Heart right ventricle (tissue), 16 donors: Measurements from ENCODE around the gene THBD. TPM values are rescaled to one million over a fixed set of nuclear protein-coding genes. Genes with fewer than 3 reads are reported as not detected.

Experiments
- ATAC-seq, 8 donors: fragments of 200-7000 bp; cut with Tn5 transposase; one replicate each; pipeline ENCODE4 v1.9.1; 2020; ENCODE audit warnings: mild to moderate bottlenecking in 8 of 8, moderate library complexity in 8 of 8, moderate number of reproducible peaks in 1 of 8
- DNase-seq, 2 donors: peaks; one replicate each; pipeline ENCODE4 v3.0.0-alpha.2; 2020
- H3K27ac ChIP-seq, 10 donors: fragments of 200-600 bp; sonication (generic) in 2 of 10; one replicate each; pipeline versions ENCODE4 v1.5.0 to v1.8.0; 2020 to 2022; ENCODE audit warnings: mild to moderate bottlenecking in 3 of 10
- H3K27me3 ChIP-seq, 7 donors: fragments of 200-600 bp; one replicate each; pipeline ENCODE4 v1.8.0; 2021 to 2022; ENCODE audit warnings: mild to moderate bottlenecking in 2 of 7
- H3K36me3 ChIP-seq, 9 donors: fragments of 200-600 bp; sonication (generic) in 1 of 9; one replicate each; pipeline versions ENCODE4 v1.5.0 to v1.8.0; 2020 to 2022; ENCODE audit warnings: mild to moderate bottlenecking in 2 of 9
- H3K4me1 ChIP-seq, 9 donors: fragments of 200-600 bp; sonication (generic) in 1 of 9; one replicate each; pipeline versions ENCODE4 v1.5.0 to v1.8.0; 2020 to 2022; ENCODE audit warnings: mild to moderate bottlenecking in 4 of 9
- H3K4me3 ChIP-seq, 10 donors: fragments of 200-600 bp; sonication (generic) in 2 of 10; one replicate each; pipeline versions ENCODE4 v1.5.0 to v1.8.0; 2020 to 2022; ENCODE audit warnings: mild to moderate bottlenecking in 7 of 10, moderate library complexity in 2 of 10
- H3K9me3 ChIP-seq, 11 donors: fragments of 200-600 bp in 10 of 11; sonication (generic) in 2 of 11; one replicate each; pipeline versions ENCODE4 v1.5.0 to v1.8.0; 2013 to 2022; ENCODE audit warnings: mild to moderate bottlenecking in 2 of 11, control low read depth in 1 of 11, moderate library complexity in 1 of 11
- CTCF ChIP-seq, 9 donors: fragments of 200-600 bp; sonication (generic) in 2 of 9; IDR thresholded peaks; one replicate each; pipeline versions ENCODE4 v1.5.0 to v1.8.0; 2021 to 2022; ENCODE audit warnings: antibody characterized with exemption in 9 of 9, mild to moderate bottlenecking in 5 of 9, moderate library complexity in 1 of 9
- WGBS, 2 donors: extraction: QIAGEN DNeasy Blood & Tissue Kit; methylation state at CpG; one replicate each; pipeline ENCODE4 v1.1.7; 2013; ENCODE audit warnings: inconsistent platforms in 1 of 2; 5-methylcytosine and 5-hydroxymethylcytosine counted together
- intact Hi-C, 10 donors: fragments of 100-400 bp; cut with DNase I; formaldehyde crosslinking; loops; one replicate each; pipeline versions ENCODE4 v1.11.1 to v1.14.2; 2022
- polyA plus RNA-seq, 2 donors: library from polyadenylated mRNA; stranded (reverse); fragments of 200-250 nt; gene quantifications; one replicate each; pipeline ENCODE4 v1.2.3, GENCODE V29; 2013
- total RNA-seq, 10 donors: library from RNA; stranded (reverse); fragmentation: NEBNext Ultra II Directional in 3 of 10; extraction: Animal tissue kit (Norgen Biotek cat#: 25700) in 3 of 10; gene quantifications; one replicate each; pipeline versions ENCODE4 v1.2.1 to v1.2.4, GENCODE V29; 2021 to 2023
- donor health status: Arrhythmogenic right ventricular cardiomyopathy.
- donor health status: ischemic (EF 13 %, LVEDD 7.1; RV severe dilation, severe dysfunction).
- donor health status: healthy with polysubstance abuse.
- donor health status: DM: no; HTN: yes; CAD: no.
- donor health status: DM: no; HTN: no; CAD: no.
- donor health status: ischemic (EF 25% LVEDD 6.9; RV normal size, moderate dysfunction).
- donor health status: ischemic (EF 25% LVEDD 5.7; RV mildly dilated, moderate dysfunction).
- donor health status: healthy.
- donor health status: DM: yes; HTN: yes; CAD: no.
- donor health status: Ischemic cardiomyopathy.
- donor health status: ischemic (EF 35%, LVEDD 5.7; RV mildly dilated, moderate dysfunction).
- donor health status: nonischemic (EF 11% LVEDD 7.7; RV severe dilation, severe dysfunction).
- donor health status: DM: yes; HTN: yes; CAD: no.
- donor health status: PGD.
- donor health status: ischemic (EF 29% LVEDD 5.4; RV normal size, mild dysfunction).
- donor health status: nonischemic (EF 23%, LVEDD 6.1; RV moderate dilation, normal function).

THBD gene
- total and polyA plus RNA-seq, 12 donors = 11.1 to 61.0 (median 17.4) TPM

DNA sequence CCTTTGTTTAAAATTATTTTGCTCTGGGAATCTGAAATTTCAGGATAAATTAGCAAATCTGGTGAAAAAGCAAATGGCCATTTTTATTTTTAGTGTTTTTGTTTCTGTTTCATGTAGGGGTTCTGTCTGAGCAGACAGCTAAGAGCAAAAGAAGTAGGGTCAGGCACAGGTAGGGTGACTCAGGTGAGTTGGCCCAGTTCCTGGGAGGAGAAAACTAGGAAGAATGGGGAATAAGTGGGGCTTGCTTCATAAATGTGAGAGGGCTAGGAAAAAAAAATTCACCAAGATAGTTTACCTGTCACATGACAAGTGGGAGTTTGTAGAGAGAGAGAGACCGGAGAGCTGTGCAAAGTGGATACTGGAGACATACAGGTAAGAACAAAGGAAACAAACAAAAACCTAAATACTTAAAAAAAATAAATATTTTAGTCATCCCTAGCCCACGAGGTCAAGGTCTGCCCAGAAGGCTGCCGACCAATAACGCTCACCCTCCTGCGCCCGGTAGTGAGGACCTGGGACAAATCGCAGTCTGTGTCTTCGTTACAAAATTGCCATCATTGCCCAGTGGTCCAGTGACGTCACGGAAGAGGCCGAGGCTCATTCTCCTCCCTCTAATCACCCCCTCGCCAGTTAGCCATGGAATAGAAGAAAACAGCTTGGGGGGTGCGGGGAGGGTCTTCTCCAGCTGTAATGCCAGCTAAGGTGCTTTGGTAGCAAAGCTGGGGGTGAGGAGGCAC lies 2.3 kb downstream of the THBD start:
- Histone ChIP-seq H3K27me3 (peaks cover 0 to 63% (median 29%) of the 10 kb centered on the region in 7 donors), H3K4me1 (peaks cover 6 to 72% (median 66%) of the 10 kb centered on the region in 9 donors), H3K9me3 (no peaks in the 10 kb centered on the region), H3K4me3 (peak overlapping the region; percentile 62 to 82 (median 70)), H3K36me3 (no peaks in the 10 kb centered on the region), H3K27ac (peak overlapping the region; percentile 42 to 97 (median 92))
- ATAC-seq (no peak), DNase-seq (no peak)
- intact Hi-C loops = loop anchor here in 9 of 10 donors (2.0 to 10.0 kb wide), 10 partner anchors 182 to 355 kb away; partner anchors contain the start of gene NXT1 (in 1 of the 9)
- WGBS, 2 donors = 48 to 51% methylated on average over 13 of the region's 13 CpGs
- no peak for TF ChIP-seq CTCF (IDR thresholded peaks at IDR 0.05)

- intact Hi-C loops = loop anchor here in 9 of 10 donors (2.0 to 10.0 kb wide), 10 partner anchors 182 to 354 kb away; partner anchors contain the start of gene NXT1 (in 1 of the 9)
- no peak for DNase-seq
- H3K9me3 ChIP-seq = no peaks in the 10 kb centered on the region
- H3K4me1 ChIP-seq = peaks cover 6 to 67% (median 61%) of the 10 kb centered on the region in 9 donors
- TF ChIP-seq CTCF (IDR thresholded peaks at IDR 0.05) = no peak
- peak overlapping the region in 5 of 10 donors; percentile 18 to 94 (median 88) for H3K27ac ChIP-seq
- no peak for ATAC-seq
- H3K27me3 ChIP-seq = peaks cover 0 to 70% (median 28%) of the 10 kb centered on the region in 7 donors
- H3K36me3 ChIP-seq = no peaks in the 10 kb centered on the region
- peak overlapping the region; percentile 62 to 82 (median 70) for H3K4me3 ChIP-seq
These were observed 3.0 kb downstream of the THBD start for GRCh38 chr20:23046431-23046830.

- Histone ChIP-seq H3K4me1 (peaks cover 0 to 40% (median 34%) of the 10 kb centered on the region in 9 donors), H3K36me3 (no peaks in the 10 kb centered on the region), H3K27me3 (peaks cover 0 to 66% (median 34%) of the 10 kb centered on the region in 7 donors), H3K9me3 (no peaks in the 10 kb centered on the region), H3K4me3 (no peak overlapping the region), H3K27ac (no peak overlapping the region)
- no peak for ATAC-seq
- 86% methylated on average over 6 of the region's 6 CpGs for WGBS, 2 donors
- DNase-seq = no peak
- intact Hi-C loops = loop anchor here in 6 of 10 donors (5.0 to 10.0 kb wide), 5 partner anchors 61 to 351 kb away; no protein-coding TSS in a partner anchor
- no peak for TF ChIP-seq CTCF (IDR thresholded peaks at IDR 0.05)
These were observed 6.1 kb downstream of the THBD start for GRCh38 chr20:23043376-23043775.

DNA sequence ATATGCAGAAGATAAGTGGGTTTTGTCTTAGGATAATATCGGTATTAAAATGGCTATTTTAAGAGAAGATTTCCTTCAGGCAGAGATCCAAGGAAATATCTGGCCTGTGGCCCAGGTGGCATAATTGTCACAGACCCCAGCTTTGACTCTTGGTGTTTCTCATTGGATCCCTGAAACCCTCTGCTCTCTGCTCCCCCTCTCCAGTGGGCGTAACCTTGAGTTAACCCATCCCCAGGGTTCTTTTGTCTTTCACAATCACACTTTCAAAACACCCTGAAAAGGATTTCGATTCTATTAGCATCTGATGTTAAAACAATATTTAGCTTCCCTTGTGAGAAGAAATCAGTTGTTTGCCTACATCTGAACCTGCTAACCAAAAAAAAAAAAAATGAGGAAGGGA lies 7.2 kb downstream of the THBD start:
- intact Hi-C loops = loop anchor here in 6 of 10 donors (5.0 to 10.0 kb wide), 5 partner anchors 60 to 350 kb away; no protein-coding TSS in a partner anchor
- WGBS, 2 donors = 50 to 52% methylated on average over 3 of the region's 3 CpGs
- no peak for ATAC-seq
- Histone ChIP-seq H3K4me3 (no peak overlapping the region), H3K27ac (no peak overlapping the region), H3K4me1 (peaks cover 0 to 34% (median 23%) of the 10 kb centered on the region in 9 donors), H3K36me3 (no peaks in the 10 kb centered on the region), H3K27me3 (peaks cover 0 to 62% (median 31%) of the 10 kb centered on the region in 7 donors), H3K9me3 (no peaks in the 10 kb centered on the region)
- no peak for TF ChIP-seq CTCF (IDR thresholded peaks at IDR 0.05)
- no peak for DNase-seq
